HepG2 (cell line): ENCODE results near the gene ONECUT2. TPM values are rescaled to one million over a fixed set of nuclear protein-coding genes. Genes with fewer than 3 reads are reported as not detected.

Experiments used
- AHR ChIP-seq: IDR thresholded peaks from 2 replicates; pipeline ENCODE4 v1.6.1; 2018; ENCODE audit warnings: missing genetic modification reagents, missing compliant biosample characterization
- ATAD3A ChIP-seq: sonication (generic); formaldehyde crosslinking; IDR thresholded peaks from 2 replicates; pipeline ENCODE4 v1.4.0; 2020; ENCODE audit warnings: missing genetic modification reagents
- BATF2 ChIP-seq: sonication (generic); formaldehyde crosslinking; IDR thresholded peaks from 2 replicates; pipeline ENCODE4 v1.8.0; 2022; ENCODE audit warnings: mild to moderate bottlenecking, missing genetic modification reagents, moderate library complexity
- BRCA1 ChIP-seq: sonication (generic); formaldehyde crosslinking; IDR thresholded peaks from 2 replicates; pipeline ENCODE4 v1.4.0; 2020; ENCODE audit warnings: missing genetic modification reagents
- ELF3 ChIP-seq: IDR thresholded peaks from 2 replicates; pipeline ENCODE4 v1.6.1; 2016; ENCODE audit warnings: missing genetic modification reagents, missing compliant biosample characterization
- ETV5 ChIP-seq: IDR thresholded peaks from 2 replicates; pipeline ENCODE4 v1.6.1; 2018; ENCODE audit warnings: missing biosample characterization, missing genetic modification reagents, inconsistent platforms, borderline replicate concordance
- FOXC1 ChIP-seq: sonication (generic); formaldehyde crosslinking; IDR thresholded peaks from 2 replicates; pipeline ENCODE4 v1.8.0; 2022; ENCODE audit warnings: mild to moderate bottlenecking, missing genetic modification reagents, borderline replicate concordance
- HMG20B ChIP-seq: conservative IDR thresholded peaks from 2 replicates; pipeline ENCODE4 v1.6.1; 2016; ENCODE audit warnings: missing genetic modification reagents, missing compliant biosample characterization
- HNRNPL ChIP-seq: fragments of 200-400 bp; formaldehyde crosslinking; IDR thresholded peaks from 2 replicates; pipeline ENCODE4 v1.6.1; 2017; ENCODE audit warnings: mild to moderate bottlenecking, low read depth, low read length
- KAT7 ChIP-seq: IDR thresholded peaks from 2 replicates; pipeline ENCODE4 v1.6.1; 2018; ENCODE audit warnings: borderline replicate concordance, missing compliant biosample characterization
- MYNN ChIP-seq: sonication (generic); formaldehyde crosslinking; IDR thresholded peaks from 2 replicates; pipeline ENCODE4 v1.4.0; 2020; ENCODE audit warnings: mild to moderate bottlenecking, low read depth, missing genetic modification reagents
- NFRKB ChIP-seq: fragments of 450-650 bp; IDR thresholded peaks from 2 replicates; pipeline ENCODE4 v1.6.1; 2017
- ZNF235 ChIP-seq: sonication (generic); formaldehyde crosslinking; IDR thresholded peaks from 2 replicates; pipeline ENCODE4 v1.8.1; 2023; ENCODE audit warnings: mild to moderate bottlenecking, missing genetic modification reagents, borderline replicate concordance
- ZNF530 ChIP-seq: sonication (generic); formaldehyde crosslinking; IDR thresholded peaks from 2 replicates; pipeline ENCODE4 v1.5.0; 2020; ENCODE audit warnings: low read depth, mild to moderate bottlenecking, missing genetic modification reagents
- ZNF768 ChIP-seq: sonication (generic); formaldehyde crosslinking; IDR thresholded peaks from 2 replicates; pipeline ENCODE4 v1.4.0; 2020; ENCODE audit warnings: missing genetic modification reagents
- polyA plus RNA-seq, 8 experiments: library from polyadenylated mRNA; depleted of rRNA in 3 of 8; stranded (reverse) in 7 of 8; unstranded in 1 of 8; fragments of >200 nt; fragmentation: Illumina TruSeq in 4 of 8; extraction: Trizol in 4 of 8; gene quantifications; 2 replicates each; pipeline versions ENCODE4 v1.2.1 to v1.2.3, GENCODE V29; 2011 to 2016; ENCODE audit warnings: low read depth in 4 of 8, missing spikeins in 1 of 8, mixed read lengths in 1 of 8; ENCODE audit not compliant: insufficient read depth in 1 of 8
- total RNA-seq, 5 experiments: library from RNA; depleted of rRNA; stranded (reverse); fragments of >200 nt; fragmentation: Illumina TruSeq; extraction: Trizol; gene quantifications; 2 replicates each; pipeline ENCODE4 v1.2.3, GENCODE V29; 2016; ENCODE audit warnings: low read depth in 1 of 5
- TF ChIP-seq, protein P1 (sequence below): IDR thresholded peaks from 2 replicates; pipeline ENCODE4 v1.6.1; 2012; ENCODE audit warnings: low read length, improper control_type of control experiment

Gene ONECUT2
- total and polyA plus RNA-seq, 2 of the 13 experiments (the other 11 are each of a cell fraction or from before 2014, with no cell fraction given): 3.0 to 3.2 TPM

- no peak for TF ChIP-seq BATF2 (CRISPR knock-in tag)
- no peak for TF ChIP-seq ZNF530 (CRISPR knock-in tag)
- TF ChIP-seq MYNN (CRISPR knock-in tag): no peak
- TF ChIP-seq ETV5 (CRISPR knock-in tag): no peak; the same call in 1 of the 2 replicates
- no peak for TF ChIP-seq ATAD3A (CRISPR knock-in tag)
- no peak for TF ChIP-seq ZNF235 (CRISPR knock-in tag)
- no peak for TF ChIP-seq HNRNPL
- no peak for TF ChIP-seq ELF3
- TF ChIP-seq HMG20B (CRISPR knock-in tag): 0 out of 2 replicates have a peak, but pooled peaks have one; percentile 12
- TF ChIP-seq FOXC1: no peak
- TF ChIP-seq NFRKB: no peak
- no peak for TF ChIP-seq BRCA1 (CRISPR knock-in tag)
- no peak for TF ChIP-seq AHR (CRISPR knock-in tag)
- TF ChIP-seq, protein P1, sequence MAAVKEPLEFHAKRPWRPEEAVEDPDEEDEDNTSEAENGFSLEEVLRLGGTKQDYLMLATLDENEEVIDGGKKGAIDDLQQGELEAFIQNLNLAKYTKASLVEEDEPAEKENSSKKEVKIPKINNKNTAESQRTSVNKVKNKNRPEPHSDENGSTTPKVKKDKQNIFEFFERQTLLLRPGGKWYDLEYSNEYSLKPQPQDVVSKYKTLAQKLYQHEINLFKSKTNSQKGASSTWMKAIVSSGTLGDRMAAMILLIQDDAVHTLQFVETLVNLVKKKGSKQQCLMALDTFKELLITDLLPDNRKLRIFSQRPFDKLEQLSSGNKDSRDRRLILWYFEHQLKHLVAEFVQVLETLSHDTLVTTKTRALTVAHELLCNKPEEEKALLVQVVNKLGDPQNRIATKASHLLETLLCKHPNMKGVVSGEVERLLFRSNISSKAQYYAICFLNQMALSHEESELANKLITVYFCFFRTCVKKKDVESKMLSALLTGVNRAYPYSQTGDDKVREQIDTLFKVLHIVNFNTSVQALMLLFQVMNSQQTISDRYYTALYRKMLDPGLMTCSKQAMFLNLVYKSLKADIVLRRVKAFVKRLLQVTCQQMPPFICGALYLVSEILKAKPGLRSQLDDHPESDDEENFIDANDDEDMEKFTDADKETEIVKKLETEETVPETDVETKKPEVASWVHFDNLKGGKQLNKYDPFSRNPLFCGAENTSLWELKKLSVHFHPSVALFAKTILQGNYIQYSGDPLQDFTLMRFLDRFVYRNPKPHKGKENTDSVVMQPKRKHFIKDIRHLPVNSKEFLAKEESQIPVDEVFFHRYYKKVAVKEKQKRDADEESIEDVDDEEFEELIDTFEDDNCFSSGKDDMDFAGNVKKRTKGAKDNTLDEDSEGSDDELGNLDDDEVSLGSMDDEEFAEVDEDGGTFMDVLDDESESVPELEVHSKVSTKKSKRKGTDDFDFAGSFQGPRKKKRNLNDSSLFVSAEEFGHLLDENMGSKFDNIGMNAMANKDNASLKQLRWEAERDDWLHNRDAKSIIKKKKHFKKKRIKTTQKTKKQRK: no peak
- TF ChIP-seq ZNF768 (CRISPR knock-in tag): no peak
- no peak for TF ChIP-seq KAT7 (CRISPR knock-in tag)
Measured at GRCh38 chr18:57533006-57533867, 98.1 kb downstream of the ONECUT2 start (continued).
